MM.1S (cell line): ENCODE measurements around the gene GSE1.

Experiments
- DNase-seq: peaks from one replicate; pipeline ENCODE4 v3.0.0-alpha.2; 2015
- H2AFZ ChIP-seq: fragments of 300-600 bp; sonication (generic); 2 replicates; pipeline ENCODE4 v1.6.0; 2016; ENCODE audit warnings: antibody characterized with exemption, low read length
- H3F3A ChIP-seq: fragments of 300-600 bp; sonication (generic); 2 replicates; pipeline ENCODE4 v1.6.1; 2016; ENCODE audit warnings: mild to moderate bottlenecking, antibody characterized with exemption, low read length, moderate library complexity, mixed read lengths; ENCODE audit not compliant: insufficient read depth
- H3K27ac ChIP-seq: fragments of 300-600 bp; sonication (generic); 2 replicates; pipeline ENCODE4 v1.5.1; 2016; ENCODE audit warnings: mild to moderate bottlenecking, low read length
- H3K27me3 ChIP-seq: fragments of 300-600 bp; sonication (generic); replicated peaks from 2 replicates; pipeline ENCODE4 v1.6.0; 2016; ENCODE audit warnings: low read length; ENCODE audit not compliant: insufficient read depth
- H3K36me3 ChIP-seq: fragments of 300-600 bp; sonication (generic); replicated peaks from 2 replicates; pipeline ENCODE4 v1.6.1; 2016; ENCODE audit warnings: mild to moderate bottlenecking, low read length, mixed read lengths; ENCODE audit not compliant: insufficient read depth
- H3K4me1 ChIP-seq: fragments of 300-600 bp; sonication (generic); 2 replicates; pipeline ENCODE4 v1.6.1; 2016; ENCODE audit warnings: low read length, mixed read lengths
- H3K4me2 ChIP-seq: fragments of 300-600 bp; sonication (generic); 2 replicates; pipeline ENCODE4 v1.6.0; 2016; ENCODE audit warnings: low read depth, low read length
- H3K4me3 ChIP-seq: fragments of 300-600 bp; sonication (generic); 2 replicates; pipeline ENCODE4 v1.5.1; 2016; ENCODE audit warnings: low read length, mixed read lengths
- H3K79me2 ChIP-seq: fragments of 300-600 bp; sonication (generic); 2 replicates; pipeline ENCODE4 v1.6.1; 2016; ENCODE audit warnings: mixed run types, low read length, mixed read lengths
- H3K9ac ChIP-seq: fragments of 300-600 bp; sonication (generic); 2 replicates; pipeline ENCODE4 v1.6.1; 2016; ENCODE audit warnings: low read length, mixed read lengths
- H3K9me2 ChIP-seq: fragments of 300-600 bp; sonication (generic); replicated peaks from 2 replicates; pipeline ENCODE4 v1.6.1; 2016; ENCODE audit warnings: mild to moderate bottlenecking, low read length, mixed read lengths; ENCODE audit not compliant: insufficient read depth
- H3K9me3 ChIP-seq: fragments of 300-600 bp; sonication (generic); replicated peaks from 2 replicates; pipeline ENCODE4 v1.6.1; 2016; ENCODE audit warnings: mild to moderate bottlenecking, low read length, mixed read lengths; ENCODE audit not compliant: insufficient read depth
- H4K20me1 ChIP-seq: fragments of 300-600 bp; sonication (generic); 2 replicates; pipeline ENCODE4 v1.6.1; 2016; ENCODE audit warnings: mild to moderate bottlenecking, low read length, moderate library complexity, mixed read lengths; ENCODE audit not compliant: insufficient read depth
- CTCF ChIP-seq: fragments of 300-600 bp; sonication (generic); IDR thresholded peaks from 2 replicates; pipeline ENCODE4 v1.5.1; 2016; ENCODE audit warnings: antibody characterized with exemption, low read length, mixed read lengths
- EZH2 ChIP-seq: fragments of 300-600 bp; sonication (generic); optimal IDR thresholded peaks from 2 replicates; pipeline ENCODE3; 2017; ENCODE audit warnings: low read depth, mild to moderate bottlenecking, antibody characterized with exemption, low read length, mixed read lengths
- EZH2phosphoT487 ChIP-seq: fragments of 300-600 bp; sonication (generic); IDR thresholded peaks from 2 replicates; pipeline ENCODE4 v1.6.1; 2018; ENCODE audit warnings: antibody characterized with exemption, low read length

GSE1 gene

DNA sequence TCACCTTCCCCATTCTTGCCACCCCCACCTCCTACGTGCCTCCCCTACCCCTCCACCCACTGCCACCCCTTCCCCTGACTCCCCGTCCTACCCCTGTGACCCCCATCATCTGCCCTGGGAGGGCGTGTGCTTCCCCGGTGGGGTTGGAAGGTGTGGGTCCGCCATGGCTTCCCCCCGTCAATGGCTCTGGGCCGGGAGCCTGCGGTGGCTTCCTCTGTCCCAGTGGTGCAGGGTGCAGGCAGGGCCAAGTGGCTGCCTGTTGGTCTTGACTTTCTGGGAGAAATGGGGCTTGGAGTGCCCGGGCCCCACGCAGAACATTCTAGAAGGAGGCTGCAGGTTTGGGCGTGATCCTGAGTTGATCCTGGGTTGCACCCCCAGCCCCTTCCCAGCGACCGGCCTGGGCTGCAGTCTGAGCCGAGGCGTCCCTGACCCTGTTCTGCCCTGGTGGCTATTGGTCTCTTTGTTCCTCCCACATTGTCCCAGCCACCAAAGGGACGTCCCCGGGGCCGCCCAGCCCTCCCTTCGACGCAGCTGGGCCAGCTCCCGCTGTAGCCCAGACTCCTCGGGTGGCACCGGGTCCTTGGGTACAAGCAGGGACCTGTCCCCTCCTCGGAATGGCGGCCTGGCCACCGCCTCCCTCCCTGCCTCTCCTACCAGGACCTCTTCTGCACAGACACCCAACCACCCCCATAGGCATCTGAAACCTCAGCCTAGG, 25.7 kb downstream of the GSE1 start:
- Histone ChIP-seq H4K20me1 (no peaks in the 10 kb centered on the region), H3K9me2 (no peaks in the 10 kb centered on the region), H3F3A (no peaks in the 10 kb centered on the region), H3K9ac (no peak overlapping the region), H3K36me3 (no peaks in the 10 kb centered on the region), H3K79me2 (no peaks in the 10 kb centered on the region), H3K4me2 (no peak overlapping the region), H3K4me3 (no peak overlapping the region), H2AFZ (no peak overlapping the region), H3K9me3 (no peaks in the 10 kb centered on the region), H3K4me1 (no peaks in the 10 kb centered on the region), H3K27ac (no peak overlapping the region), H3K27me3 (no peaks in the 10 kb centered on the region)
- TF ChIP-seq EZH2 (no peak), CTCF (no peak), EZH2phosphoT487 (no peak)
- no peak for DNase-seq

- Histone ChIP-seq H3F3A (no peaks in the 10 kb centered on the region), H3K36me3 (no peaks in the 10 kb centered on the region), H3K9me2 (no peaks in the 10 kb centered on the region), H3K4me3 (no peak overlapping the region), H3K79me2 (no peaks in the 10 kb centered on the region), H3K4me2 (no peak overlapping the region), H2AFZ (no peak overlapping the region), H3K27me3 (no peaks in the 10 kb centered on the region), H3K9me3 (no peaks in the 10 kb centered on the region), H3K4me1 (no peaks in the 10 kb centered on the region), H4K20me1 (no peaks in the 10 kb centered on the region), H3K27ac (no peak overlapping the region), H3K9ac (no peak overlapping the region)
- TF ChIP-seq EZH2phosphoT487 (no peak), CTCF (no peak), EZH2 (no peak)
- DNase-seq = no peak
Measured at GRCh38 chr16:85639529-85640253, 26.6 kb downstream of the GSE1 start.

GRCh38 chr16:85640254-85640558, 27.1 kb downstream of the GSE1 start:
- no peak overlapping the region for H3K27ac ChIP-seq

More at GRCh38 chr16:85640254-85640558, 27.1 kb downstream of the GSE1 start:
- H3K9me3 ChIP-seq = no peaks in the 10 kb centered on the region
- H3K79me2 ChIP-seq = no peaks in the 10 kb centered on the region
- H3K9me2 ChIP-seq = no peaks in the 10 kb centered on the region
- no peaks in the 10 kb centered on the region for H3K4me1 ChIP-seq
- H3K4me3 ChIP-seq = no peak overlapping the region
- no peak for DNase-seq
- no peak overlapping the region for H2AFZ ChIP-seq
- H3F3A ChIP-seq = no peaks in the 10 kb centered on the region
- no peak overlapping the region for H3K4me2 ChIP-seq
- no peaks in the 10 kb centered on the region for H4K20me1 ChIP-seq
- H3K27me3 ChIP-seq = no peaks in the 10 kb centered on the region
- no peaks in the 10 kb centered on the region for H3K36me3 ChIP-seq
- no peak overlapping the region for H3K9ac ChIP-seq
- TF ChIP-seq EZH2 (no peak), EZH2phosphoT487 (no peak), CTCF (no peak)
